ENCODE data around the gene IFITM1.

- TF ChIP-seq CTCF (IDR thresholded peaks at IDR 0.05; ENCODE audit: poor library complexity) (no peak), EZH2 (IDR thresholded peaks at IDR 0.05; ENCODE audit: borderline replicate concordance) (no peak), EZH2phosphoT487 (IDR thresholded peaks at IDR 0.05; ENCODE audit: low read depth, severe bottlenecking, unreplicated experiment) (no peak)
Observed at GRCh38 chr11:327581-327923, 13.7 kb downstream of the IFITM1 start.
